NCI-H1092 treated with DMSO at 0.1 percent for 48 hours (cell line): ENCODE data around the gene ROBO1.
"Not testable (repeated sequence)": the region's sequence is repeated elsewhere in the genome, so short reads cannot be mapped to it uniquely, and the experiment has no call there.

Experiments used
- DNase-seq: peaks from one replicate; lab custom pipeline; 2025; lab: John Stamatoyannopoulos, UW

ROBO1 gene

GRCh38 chr3:79767905-79768267 is at the start of gene ROBO1:
Gene ROBO1 (minus strand): TSS chr3:79767998.
- no peak for DNase-seq

- no peak for DNase-seq
These were observed 49.4 kb upstream of the ROBO1 start for GRCh38 chr3:79817224-79817623.

GRCh38 chr3:79815478-79815877 is 47.7 kb upstream of the ROBO1 start:
- DNase-seq, result no peak

GRCh38 chr3:79810581-79810980 is 42.8 kb upstream of the ROBO1 start:
- DNase-seq, result no peak

GRCh38 chr3:79810092-79810491 is 42.3 kb upstream of the ROBO1 start:
- no peak for DNase-seq

GRCh38 chr3:79809106-79809505 is 41.3 kb upstream of the ROBO1 start:
- no peak for DNase-seq

- no peak for DNase-seq
These were observed 40.7 kb upstream of the ROBO1 start for GRCh38 chr3:79808515-79808914.

- DNase-seq, result not testable (repeated sequence)
These were observed 22.4 kb upstream of the ROBO1 start for GRCh38 chr3:79790177-79790576.

- DNase-seq, result no peak
These were observed 5.5 kb upstream of the ROBO1 start for GRCh38 chr3:79773291-79773690.

GRCh38 chr3:79769229-79769628 is 1.4 kb upstream of the ROBO1 start:
- DNase-seq, result no peak

GRCh38 chr3:79767194-79767904 is 449 bp downstream of the ROBO1 start:
- no peak for DNase-seq

GRCh38 chr3:79766496-79767193 is 1.2 kb downstream of the ROBO1 start:
- no peak for DNase-seq

- DNase-seq, result no peak
These were observed 1.9 kb downstream of the ROBO1 start for GRCh38 chr3:79765911-79766310.

- no peak for DNase-seq
These were observed 6.4 kb downstream of the ROBO1 start for GRCh38 chr3:79761441-79761840.

GRCh38 chr3:79751703-79752102 is 16.1 kb downstream of the ROBO1 start:
- no peak for DNase-seq

GRCh38 chr3:79737530-79737929 is 30.3 kb downstream of the ROBO1 start:
- DNase-seq, result no peak

GRCh38 chr3:79729096-79729495 is 38.7 kb downstream of the ROBO1 start:
- DNase-seq, result no peak

GRCh38 chr3:79726786-79727185 is 41.0 kb downstream of the ROBO1 start:
- no peak for DNase-seq

GRCh38 chr3:79724206-79724605 is 43.6 kb downstream of the ROBO1 start:
- peak; percentile 18 for DNase-seq

GRCh38 chr3:79690072-79690471 is 77.7 kb downstream of the ROBO1 start:
- DNase-seq, result no peak

- no peak for DNase-seq
These were observed 82.7 kb downstream of the ROBO1 start for GRCh38 chr3:79685108-79685507.

GRCh38 chr3:79684041-79684440 is 83.8 kb downstream of the ROBO1 start:
- DNase-seq, result no peak

GRCh38 chr3:79672731-79673130 is 95.1 kb downstream of the ROBO1 start:
- no peak for DNase-seq

GRCh38 chr3:79672075-79672474 is 95.7 kb downstream of the ROBO1 start:
- DNase-seq, result no peak
